Hepatic stellate cell (primary cell): ENCODE measurements around the gene RIMBP3B.
"Not testable (repeated sequence)": the region's sequence is repeated elsewhere in the genome, so short reads cannot be mapped to it uniquely, and the experiment has no call there.

ENCODE experiments used
- DNase-seq: peaks from one replicate; pipeline ENCODE4 v3.0.0; 2011; ENCODE audit warnings: low spot score

RIMBP3B gene

GRCh38 chr22:21418974-21419638 lies 35.6 kb downstream of the RIMBP3B start:
- not testable (repeated sequence) for DNase-seq

DNA sequence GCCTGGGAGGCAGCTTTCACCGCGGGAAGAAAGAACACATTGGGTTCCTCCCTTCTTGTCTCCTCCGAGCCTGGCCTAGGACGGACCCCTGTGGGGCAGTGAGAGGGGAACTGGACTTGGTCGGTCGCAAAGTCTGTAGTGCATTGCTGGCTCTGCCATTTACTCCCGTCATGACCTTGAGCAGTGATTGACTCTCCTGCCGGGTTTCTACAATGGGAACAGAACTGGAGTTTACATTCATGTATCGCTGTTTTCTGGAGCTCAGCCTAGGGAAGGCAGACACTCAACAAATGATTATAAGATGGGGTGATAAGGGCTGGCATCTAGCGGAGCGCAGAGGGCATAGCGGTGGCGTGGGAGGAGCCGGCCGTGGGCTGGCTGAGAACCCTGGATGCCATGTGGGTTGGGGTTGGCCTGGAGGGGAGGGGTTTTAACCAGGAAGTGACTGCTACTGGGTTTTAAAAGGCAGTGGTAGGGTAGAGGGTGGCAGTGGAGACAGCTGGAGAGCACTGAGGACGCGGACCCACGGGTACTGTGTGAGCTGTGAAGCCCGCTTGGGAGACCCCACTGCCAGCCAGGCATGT lies 36.7 kb downstream of the RIMBP3B start:
- DNase-seq: not testable (repeated sequence)

DNA sequence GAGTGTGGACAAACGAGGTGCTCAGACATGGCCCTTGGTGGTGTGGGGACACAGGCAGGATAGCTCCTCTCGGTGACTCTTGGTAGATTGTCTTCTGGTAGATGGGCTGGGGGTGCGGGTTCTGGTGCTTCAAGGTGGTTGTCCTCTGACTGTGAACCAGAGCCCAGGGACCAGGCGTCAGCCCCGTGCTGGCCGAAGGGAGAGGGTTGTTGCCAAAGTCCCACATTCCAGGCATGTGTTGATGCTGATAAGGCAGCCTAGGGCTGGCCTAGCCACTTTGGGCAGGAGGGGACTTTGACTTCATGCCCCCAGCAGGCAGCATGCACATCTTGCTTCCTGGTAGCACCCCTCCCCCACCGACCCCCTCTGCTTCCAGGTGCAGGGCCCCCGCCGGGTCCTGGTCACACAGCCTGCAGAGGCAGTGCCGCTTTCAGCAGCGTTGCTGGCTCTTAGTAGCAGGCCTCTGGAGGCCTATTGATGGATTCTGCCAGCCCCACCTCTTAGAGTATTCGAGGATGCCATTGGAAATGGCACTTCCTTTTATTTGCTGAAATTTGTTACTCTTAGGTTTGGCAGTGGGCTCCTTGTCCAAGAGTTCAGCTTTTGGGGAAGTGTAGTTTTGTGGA lies 40.6 kb downstream of the RIMBP3B start:
- not testable (repeated sequence) for DNase-seq

DNA sequence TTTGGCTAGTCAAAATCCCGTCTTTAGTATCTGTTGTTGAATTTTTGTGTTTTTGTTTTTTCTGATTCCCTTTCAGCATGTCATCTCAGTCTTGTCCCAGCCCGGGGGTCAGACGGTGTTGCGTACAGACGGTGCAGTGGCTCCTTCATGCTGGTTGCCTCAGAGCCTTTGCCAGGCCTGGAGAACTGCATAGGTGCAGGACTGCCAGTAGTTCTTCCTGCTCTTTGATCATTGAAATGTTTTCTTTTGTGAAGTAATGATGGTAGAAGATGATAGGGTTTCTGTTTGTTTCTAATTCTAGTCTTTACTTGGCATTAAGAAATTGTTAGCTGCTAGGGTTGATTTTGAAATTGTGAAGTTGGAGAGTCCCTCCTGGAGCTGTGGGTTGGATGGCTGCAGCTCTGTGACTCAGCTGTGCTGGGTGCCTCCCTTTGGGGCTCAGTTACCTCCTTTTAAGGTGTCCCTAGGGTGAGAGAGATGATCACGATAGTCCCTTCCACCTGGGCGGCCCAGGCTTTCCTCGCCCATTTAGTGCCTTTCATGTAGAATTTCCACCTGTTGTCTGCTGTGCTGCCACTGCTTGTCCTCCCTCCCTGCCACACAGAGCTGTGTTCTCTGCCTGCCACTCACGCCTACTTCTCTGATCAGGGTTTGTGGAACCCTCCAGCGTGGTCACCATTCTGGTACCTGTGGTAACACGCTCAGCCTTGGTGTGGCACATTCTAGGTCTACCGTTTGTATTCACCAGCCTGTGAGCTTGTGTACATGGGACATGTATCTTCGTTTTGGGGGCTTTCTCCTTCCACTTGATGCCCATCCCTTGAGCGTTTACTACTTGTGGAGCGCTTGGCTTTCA lies 51.1 kb downstream of the RIMBP3B start:
- DNase-seq: not testable (repeated sequence)

- DNase-seq: not testable (repeated sequence)
These were observed 52.7 kb downstream of the RIMBP3B start for GRCh38 chr22:21435998-21436810.

- not testable (repeated sequence) for DNase-seq
These were observed 54.5 kb downstream of the RIMBP3B start for GRCh38 chr22:21438013-21438412.
